ENCODE data around the gene MRPL52.
"Not testable (repeated sequence)": the region's sequence is repeated elsewhere in the genome, so short reads cannot be mapped to it uniquely, and the experiment has no call there.

The MRPL52 gene

GRCh38 chr14:22829661-22830442 is at the start of gene MRPL52:
Gene MRPL52 (plus strand): TSS chr14:22829887. CDS start chr14:22829913, 26 bp downstream.
- DNase-seq = peak; percentile 71

GRCh38 chr14:22780105-22780679 is 49.5 kb upstream of the MRPL52 start:
- DNase-seq = no peak

GRCh38 chr14:22780941-22781300 is 48.8 kb upstream of the MRPL52 start:
- DNase-seq = no peak

- no peak for DNase-seq
Measured at GRCh38 chr14:22781301-22781991, 48.2 kb upstream of the MRPL52 start.

- DNase-seq = no peak
Measured at GRCh38 chr14:22786685-22787084, 43.0 kb upstream of the MRPL52 start.

GRCh38 chr14:22791301-22791700 is 38.4 kb upstream of the MRPL52 start:
- DNase-seq = no peak

- DNase-seq = no peak
Measured at GRCh38 chr14:22792158-22792557, 37.5 kb upstream of the MRPL52 start.

- DNase-seq = not testable (repeated sequence)
Measured at GRCh38 chr14:22793550-22793949, 36.1 kb upstream of the MRPL52 start.

GRCh38 chr14:22793976-22794375 is 35.7 kb upstream of the MRPL52 start:
- DNase-seq = no peak

- DNase-seq = no peak
Measured at GRCh38 chr14:22794551-22794951, 35.1 kb upstream of the MRPL52 start.

- DNase-seq = no peak
Measured at GRCh38 chr14:22796087-22796707, 33.5 kb upstream of the MRPL52 start.

GRCh38 chr14:22797017-22797917 is 32.4 kb upstream of the MRPL52 start:
- DNase-seq = no peak

- DNase-seq = no peak
Measured at GRCh38 chr14:22798528-22798927, 31.2 kb upstream of the MRPL52 start.

- no peak for DNase-seq
Measured at GRCh38 chr14:22800346-22800745, 29.3 kb upstream of the MRPL52 start.

- no peak for DNase-seq
Measured at GRCh38 chr14:22801716-22802115, 28.0 kb upstream of the MRPL52 start.

GRCh38 chr14:22802860-22803686 is 26.6 kb upstream of the MRPL52 start:
- no peak for DNase-seq

- DNase-seq = no peak
Measured at GRCh38 chr14:22803687-22803974, 26.1 kb upstream of the MRPL52 start.

GRCh38 chr14:22805235-22805634 is 24.5 kb upstream of the MRPL52 start:
- DNase-seq = not testable (repeated sequence)

- no peak for DNase-seq
Measured at GRCh38 chr14:22807432-22808087, 22.1 kb upstream of the MRPL52 start.

GRCh38 chr14:22808388-22809209 is 21.1 kb upstream of the MRPL52 start:
- no peak for DNase-seq
